HepG2 (cell line): ENCODE data around the gene PRR36. TPM values are rescaled to one million over a fixed set of nuclear protein-coding genes. Genes with fewer than 3 reads are reported as not detected.

Experiments
- CCDC6 ChIP-seq: sonication (generic); formaldehyde crosslinking; IDR thresholded peaks from 2 replicates; pipeline ENCODE4 v1.8.1; 2022; ENCODE audit warnings: mild to moderate bottlenecking, missing genetic modification reagents, moderate library complexity
- ETV6 ChIP-seq: sonication (generic); formaldehyde crosslinking; conservative IDR thresholded peaks from 2 replicates; pipeline ENCODE4 v1.4.0; 2020; ENCODE audit warnings: missing genetic modification reagents
- FOXJ3 ChIP-seq: sonication (generic); formaldehyde crosslinking; IDR thresholded peaks from 2 replicates; pipeline ENCODE4 v1.4.0; 2020; ENCODE audit warnings: missing genetic modification reagents, mild to moderate bottlenecking, borderline replicate concordance
- MBD4 ChIP-seq: IDR thresholded peaks from 2 replicates; pipeline ENCODE4 v1.6.1; 2012; ENCODE audit warnings: low read length, inconsistent platforms, borderline replicate concordance
- THYN1 ChIP-seq: sonication (generic); formaldehyde crosslinking; IDR thresholded peaks from 2 replicates; pipeline ENCODE4 v1.8.1; 2023; ENCODE audit warnings: low read depth, mild to moderate bottlenecking, moderate library complexity, missing genetic modification reagents, borderline replicate concordance
- ZBTB20 ChIP-seq: sonication (generic); formaldehyde crosslinking; IDR thresholded peaks from 2 replicates; pipeline ENCODE4 v1.8.1; 2023; ENCODE audit warnings: missing genetic modification reagents, low read depth, mild to moderate bottlenecking, borderline replicate concordance
- ZNF224 ChIP-seq: sonication (generic); formaldehyde crosslinking; IDR thresholded peaks from 2 replicates; pipeline ENCODE4 v1.5.0; 2020; ENCODE audit warnings: mild to moderate bottlenecking, missing genetic modification reagents
- ZNF251 ChIP-seq: sonication (generic); formaldehyde crosslinking; IDR thresholded peaks from 2 replicates; pipeline ENCODE4 v1.9.0; 2021; ENCODE audit warnings: mild to moderate bottlenecking, missing genetic modification reagents
- ZNF710 ChIP-seq: sonication (generic); formaldehyde crosslinking; IDR thresholded peaks from 2 replicates; pipeline ENCODE4 v1.5.0; 2020; ENCODE audit warnings: mild to moderate bottlenecking, missing genetic modification reagents, borderline replicate concordance
- ZNF720 ChIP-seq: sonication (generic); formaldehyde crosslinking; IDR thresholded peaks from 2 replicates; pipeline ENCODE4 v1.4.0; 2020; ENCODE audit warnings: missing genetic modification reagents
- polyA plus RNA-seq, 8 experiments: library from polyadenylated mRNA; depleted of rRNA in 3 of 8; stranded (reverse) in 7 of 8; unstranded in 1 of 8; fragments of >200 nt; fragmentation: Illumina TruSeq in 4 of 8; extraction: Trizol in 4 of 8; gene quantifications; 2 replicates each; pipeline versions ENCODE4 v1.2.1 to v1.2.3, GENCODE V29; 2011 to 2016; ENCODE audit warnings: low read depth in 4 of 8, missing spikeins in 1 of 8, mixed read lengths in 1 of 8; ENCODE audit not compliant: insufficient read depth in 1 of 8
- total RNA-seq, 5 experiments: library from RNA; depleted of rRNA; stranded (reverse); fragments of >200 nt; fragmentation: Illumina TruSeq; extraction: Trizol; gene quantifications; 2 replicates each; pipeline ENCODE4 v1.2.3, GENCODE V29; 2016; ENCODE audit warnings: low read depth in 1 of 5
- TF ChIP-seq, protein P1 (sequence below): IDR thresholded peaks from 2 replicates; pipeline ENCODE4 v1.6.1; 2016; ENCODE audit warnings: low read depth, missing genetic modification reagents, missing compliant biosample characterization
- TF ChIP-seq, protein P2 (sequence below): sonication (generic); formaldehyde crosslinking; IDR thresholded peaks from 2 replicates; pipeline ENCODE4 v1.8.0; 2022; ENCODE audit warnings: mild to moderate bottlenecking, missing genetic modification reagents; ENCODE audit not compliant: insufficient replicate concordance
- TF ChIP-seq, protein P3 (sequence below): sonication (generic); formaldehyde crosslinking; IDR thresholded peaks from 2 replicates; pipeline ENCODE4 v1.5.1; 2020; ENCODE audit warnings: missing genetic modification reagents, mild to moderate bottlenecking, borderline replicate concordance
- TF ChIP-seq, protein P4 (sequence below): sonication (generic); formaldehyde crosslinking; IDR thresholded peaks from 2 replicates; pipeline ENCODE4 v1.4.0; 2020; ENCODE audit warnings: mild to moderate bottlenecking, missing genetic modification reagents

The PRR36 gene
- total and polyA plus RNA-seq, 2 of the 13 experiments (the other 11 are each of a cell fraction or from before 2014, with no cell fraction given) = 0.07 to 0.17 TPM

GRCh38 chr19:7852851-7853769, 21.1 kb downstream of the PRR36 start (continued):
- TF ChIP-seq, protein P1, sequence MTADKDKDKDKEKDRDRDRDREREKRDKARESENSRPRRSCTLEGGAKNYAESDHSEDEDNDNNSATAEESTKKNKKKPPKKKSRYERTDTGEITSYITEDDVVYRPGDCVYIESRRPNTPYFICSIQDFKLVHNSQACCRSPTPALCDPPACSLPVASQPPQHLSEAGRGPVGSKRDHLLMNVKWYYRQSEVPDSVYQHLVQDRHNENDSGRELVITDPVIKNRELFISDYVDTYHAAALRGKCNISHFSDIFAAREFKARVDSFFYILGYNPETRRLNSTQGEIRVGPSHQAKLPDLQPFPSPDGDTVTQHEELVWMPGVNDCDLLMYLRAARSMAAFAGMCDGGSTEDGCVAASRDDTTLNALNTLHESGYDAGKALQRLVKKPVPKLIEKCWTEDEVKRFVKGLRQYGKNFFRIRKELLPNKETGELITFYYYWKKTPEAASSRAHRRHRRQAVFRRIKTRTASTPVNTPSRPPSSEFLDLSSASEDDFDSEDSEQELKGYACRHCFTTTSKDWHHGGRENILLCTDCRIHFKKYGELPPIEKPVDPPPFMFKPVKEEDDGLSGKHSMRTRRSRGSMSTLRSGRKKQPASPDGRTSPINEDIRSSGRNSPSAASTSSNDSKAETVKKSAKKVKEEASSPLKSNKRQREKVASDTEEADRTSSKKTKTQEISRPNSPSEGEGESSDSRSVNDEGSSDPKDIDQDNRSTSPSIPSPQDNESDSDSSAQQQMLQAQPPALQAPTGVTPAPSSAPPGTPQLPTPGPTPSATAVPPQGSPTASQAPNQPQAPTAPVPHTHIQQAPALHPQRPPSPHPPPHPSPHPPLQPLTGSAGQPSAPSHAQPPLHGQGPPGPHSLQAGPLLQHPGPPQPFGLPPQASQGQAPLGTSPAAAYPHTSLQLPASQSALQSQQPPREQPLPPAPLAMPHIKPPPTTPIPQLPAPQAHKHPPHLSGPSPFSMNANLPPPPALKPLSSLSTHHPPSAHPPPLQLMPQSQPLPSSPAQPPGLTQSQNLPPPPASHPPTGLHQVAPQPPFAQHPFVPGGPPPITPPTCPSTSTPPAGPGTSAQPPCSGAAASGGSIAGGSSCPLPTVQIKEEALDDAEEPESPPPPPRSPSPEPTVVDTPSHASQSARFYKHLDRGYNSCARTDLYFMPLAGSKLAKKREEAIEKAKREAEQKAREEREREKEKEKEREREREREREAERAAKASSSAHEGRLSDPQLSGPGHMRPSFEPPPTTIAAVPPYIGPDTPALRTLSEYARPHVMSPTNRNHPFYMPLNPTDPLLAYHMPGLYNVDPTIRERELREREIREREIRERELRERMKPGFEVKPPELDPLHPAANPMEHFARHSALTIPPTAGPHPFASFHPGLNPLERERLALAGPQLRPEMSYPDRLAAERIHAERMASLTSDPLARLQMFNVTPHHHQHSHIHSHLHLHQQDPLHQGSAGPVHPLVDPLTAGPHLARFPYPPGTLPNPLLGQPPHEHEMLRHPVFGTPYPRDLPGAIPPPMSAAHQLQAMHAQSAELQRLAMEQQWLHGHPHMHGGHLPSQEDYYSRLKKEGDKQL (CRISPR knock-in tag) = peak; percentile 50; the same call in 1 of the 2 replicates
- TF ChIP-seq, protein P2, sequence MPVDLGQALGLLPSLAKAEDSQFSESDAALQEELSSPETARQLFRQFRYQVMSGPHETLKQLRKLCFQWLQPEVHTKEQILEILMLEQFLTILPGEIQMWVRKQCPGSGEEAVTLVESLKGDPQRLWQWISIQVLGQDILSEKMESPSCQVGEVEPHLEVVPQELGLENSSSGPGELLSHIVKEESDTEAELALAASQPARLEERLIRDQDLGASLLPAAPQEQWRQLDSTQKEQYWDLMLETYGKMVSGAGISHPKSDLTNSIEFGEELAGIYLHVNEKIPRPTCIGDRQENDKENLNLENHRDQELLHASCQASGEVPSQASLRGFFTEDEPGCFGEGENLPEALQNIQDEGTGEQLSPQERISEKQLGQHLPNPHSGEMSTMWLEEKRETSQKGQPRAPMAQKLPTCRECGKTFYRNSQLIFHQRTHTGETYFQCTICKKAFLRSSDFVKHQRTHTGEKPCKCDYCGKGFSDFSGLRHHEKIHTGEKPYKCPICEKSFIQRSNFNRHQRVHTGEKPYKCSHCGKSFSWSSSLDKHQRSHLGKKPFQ (CRISPR knock-in tag) = peak; percentile 83
- TF ChIP-seq ZNF720 = no peak
- TF ChIP-seq ZNF710 (CRISPR knock-in tag) = no peak
- TF ChIP-seq, protein P3, sequence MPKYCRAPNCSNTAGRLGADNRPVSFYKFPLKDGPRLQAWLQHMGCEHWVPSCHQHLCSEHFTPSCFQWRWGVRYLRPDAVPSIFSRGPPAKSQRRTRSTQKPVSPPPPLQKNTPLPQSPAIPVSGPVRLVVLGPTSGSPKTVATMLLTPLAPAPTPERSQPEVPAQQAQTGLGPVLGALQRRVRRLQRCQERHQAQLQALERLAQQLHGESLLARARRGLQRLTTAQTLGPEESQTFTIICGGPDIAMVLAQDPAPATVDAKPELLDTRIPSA = peak; percentile 67; the same call in 1 of the 2 replicates
- no peak for TF ChIP-seq ZNF251 (CRISPR knock-in tag)
- TF ChIP-seq ZBTB20 (CRISPR knock-in tag) = no peak; the same call in 1 of the 2 replicates
- peak; percentile 65; the same call in 1 of the 2 replicates for TF ChIP-seq ZNF224 (CRISPR knock-in tag)
- no peak for TF ChIP-seq MBD4
- TF ChIP-seq ETV6 = no peak; the same call in 1 of the 2 replicates
- no peak for TF ChIP-seq THYN1 (CRISPR knock-in tag)
- no peak for TF ChIP-seq CCDC6 (CRISPR knock-in tag)
- TF ChIP-seq FOXJ3 (CRISPR knock-in tag) = peak; percentile 80
- TF ChIP-seq, protein P4, sequence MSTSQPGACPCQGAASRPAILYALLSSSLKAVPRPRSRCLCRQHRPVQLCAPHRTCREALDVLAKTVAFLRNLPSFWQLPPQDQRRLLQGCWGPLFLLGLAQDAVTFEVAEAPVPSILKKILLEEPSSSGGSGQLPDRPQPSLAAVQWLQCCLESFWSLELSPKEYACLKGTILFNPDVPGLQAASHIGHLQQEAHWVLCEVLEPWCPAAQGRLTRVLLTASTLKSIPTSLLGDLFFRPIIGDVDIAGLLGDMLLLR (CRISPR knock-in tag) = peak; percentile 67; the same call in 1 of the 2 replicates
